OCI-LY1 (cell line): ENCODE measurements around the gene RAPGEF5.
A peak's percentile ranks its signal among the peaks of the same experiment; 100 is the strongest.

Experiments
- H2AFZ ChIP-seq: fragments of 200-600 bp; sonication (generic), shearing (Covaris generic); 2 replicates; pipeline ENCODE4 v1.6.0; 2014; ENCODE audit warnings: antibody characterized with exemption, mild to moderate bottlenecking, low read length
- H3F3A ChIP-seq: fragments of 200-600 bp; sonication (generic), shearing (Covaris generic); 2 replicates; pipeline ENCODE4 v1.6.0; 2014; ENCODE audit warnings: mild to moderate bottlenecking, antibody characterized with exemption, low read length, moderate library complexity; ENCODE audit not compliant: insufficient read depth
- H3K27ac ChIP-seq: fragments of 200-600 bp; sonication (generic); 2 replicates; pipeline ENCODE4 v1.5.1; 2014; ENCODE audit warnings: low read length, mixed run types, mild to moderate bottlenecking, low read depth; ENCODE audit not compliant: poor library complexity, severe bottlenecking
- H3K27me3 ChIP-seq: fragments of 200-600 bp; sonication (generic); 2 replicates; pipeline ENCODE4 v1.6.0; 2014; ENCODE audit warnings: antibody characterized with exemption, mild to moderate bottlenecking, low read length, moderate library complexity; ENCODE audit not compliant: insufficient read depth
- H3K36me3 ChIP-seq: fragments of 200-600 bp; sonication (generic); 2 replicates; pipeline ENCODE4 v1.6.1; 2014; ENCODE audit warnings: mild to moderate bottlenecking, antibody characterized with exemption, low read length, moderate library complexity, mixed read lengths; ENCODE audit not compliant: insufficient read depth
- H3K4me1 ChIP-seq: fragments of 200-600 bp; sonication (generic); 2 replicates; pipeline ENCODE4 v1.5.1; 2014; ENCODE audit warnings: mild to moderate bottlenecking, low read length, moderate library complexity; ENCODE audit not compliant: insufficient read depth, severe bottlenecking
- H3K4me2 ChIP-seq: fragments of 200-600 bp; sonication (generic), shearing (Covaris generic); 2 replicates; pipeline ENCODE4 v1.6.1; 2014; ENCODE audit warnings: low read length
- H3K4me3 ChIP-seq: fragments of 200-600 bp; sonication (generic); 2 replicates; pipeline ENCODE4 v1.5.1; 2014; ENCODE audit warnings: low read length, low read depth, mild to moderate bottlenecking, mixed read lengths; ENCODE audit not compliant: poor library complexity, severe bottlenecking
- H3K79me2 ChIP-seq: fragments of 200-600 bp; shearing (Covaris generic); 2 replicates; pipeline ENCODE4 v1.6.1; 2016; ENCODE audit warnings: mixed run types, low read length, mixed read lengths; ENCODE audit not compliant: insufficient read depth
- H3K9ac ChIP-seq: fragments of 200-600 bp; sonication (generic), shearing (Covaris generic); 2 replicates; pipeline ENCODE4 v1.6.1; 2014; ENCODE audit warnings: mild to moderate bottlenecking, low read length, mixed read lengths
- H3K9me2 ChIP-seq: fragments of 200-600 bp; sonication (generic), shearing (Covaris generic); 2 replicates; pipeline ENCODE4 v1.6.1; 2014; ENCODE audit warnings: low read depth, mild to moderate bottlenecking, low read length, mixed read lengths
- H3K9me3 ChIP-seq: fragments of 200-600 bp; shearing (Covaris generic); 2 replicates; pipeline ENCODE4 v1.6.1; 2014; ENCODE audit warnings: low read length, mixed read lengths
- H4K20me1 ChIP-seq: fragments of 200-600 bp; sonication (generic), shearing (Covaris generic); 2 replicates; pipeline ENCODE4 v1.6.0; 2016; ENCODE audit warnings: mild to moderate bottlenecking, low read length; ENCODE audit not compliant: insufficient read depth
- CTCF ChIP-seq: fragments of 200-600 bp; sonication (generic), shearing (Covaris generic); IDR thresholded peaks from 2 replicates; pipeline ENCODE4 v1.5.1; 2017; ENCODE audit warnings: mild to moderate bottlenecking, antibody characterized with exemption, low read length, moderate library complexity, mixed read lengths
- EZH2 ChIP-seq: fragments of 200-600 bp; sonication (generic), shearing (Covaris generic); IDR thresholded peaks from 2 replicates; pipeline ENCODE4 v1.8.0; 2017; ENCODE audit warnings: borderline replicate concordance, mixed run types, mild to moderate bottlenecking, antibody characterized with exemption, low read length, moderate library complexity, mixed read lengths

RAPGEF5 gene

DNA sequence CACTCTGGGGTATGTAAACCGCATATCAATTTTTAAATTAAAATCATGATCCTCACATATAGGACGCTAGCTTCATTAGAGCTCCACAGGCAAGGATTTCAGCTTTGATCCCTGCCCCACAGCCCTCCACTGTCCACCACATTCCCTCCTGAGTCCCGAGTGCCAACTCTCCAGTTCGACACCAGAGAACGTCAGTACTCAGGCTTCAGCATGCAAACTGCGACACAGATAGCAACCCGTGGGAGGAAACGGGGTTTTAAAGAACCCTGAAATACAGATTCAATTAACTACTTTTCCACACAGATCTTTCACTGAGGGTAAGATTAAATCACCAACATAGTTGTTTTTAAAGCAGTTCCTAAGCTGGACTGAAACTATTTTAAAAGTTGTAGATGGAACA is 26.1 kb downstream of the RAPGEF5 start:
- Histone ChIP-seq H2AFZ (no peak overlapping the region), H3K4me1 (peaks cover 91% of the 10 kb centered on the region), H4K20me1 (no peaks in the 10 kb centered on the region), H3K4me2 (0 out of 2 replicates have a peak overlapping the region, but pooled peaks have one; percentile 8), H3K27ac (no peak overlapping the region), H3K9me3 (no peaks in the 10 kb centered on the region), H3K9me2 (no peaks in the 10 kb centered on the region), H3F3A (no peaks in the 10 kb centered on the region), H3K9ac (no peak overlapping the region), H3K4me3 (no peak overlapping the region), H3K27me3 (no peaks in the 10 kb centered on the region), H3K79me2 (peaks cover 81% of the 10 kb centered on the region), H3K36me3 (peaks cover 4% of the 10 kb centered on the region; the same call in 1 of the 2 replicates)
- TF ChIP-seq CTCF, result no peak
- TF ChIP-seq EZH2, result no peak

- no peaks in the 10 kb centered on the region for H3K9me3 ChIP-seq
- peaks cover 83% of the 10 kb centered on the region for H3K79me2 ChIP-seq
- no peaks in the 10 kb centered on the region for H4K20me1 ChIP-seq
- H3F3A ChIP-seq, result no peaks in the 10 kb centered on the region
- H3K4me3 ChIP-seq, result no peak overlapping the region
- H3K9ac ChIP-seq, result no peak overlapping the region; the same call in 1 of the 2 replicates
- H3K9me2 ChIP-seq, result no peaks in the 10 kb centered on the region
- no peak overlapping the region for H2AFZ ChIP-seq
- H3K4me1 ChIP-seq, result peaks cover 89% of the 10 kb centered on the region
- peak overlapping the region; percentile 11; the same call in 1 of the 2 replicates for H3K4me2 ChIP-seq
- H3K27me3 ChIP-seq, result no peaks in the 10 kb centered on the region
- peak overlapping the region; percentile 6 for H3K27ac ChIP-seq
- peaks cover 5% of the 10 kb centered on the region; the same call in 1 of the 2 replicates for H3K36me3 ChIP-seq
- no peak for TF ChIP-seq CTCF
- TF ChIP-seq EZH2, result no peak
Observed at GRCh38 chr7:22329816-22330524, 27.0 kb downstream of the RAPGEF5 start.

DNA sequence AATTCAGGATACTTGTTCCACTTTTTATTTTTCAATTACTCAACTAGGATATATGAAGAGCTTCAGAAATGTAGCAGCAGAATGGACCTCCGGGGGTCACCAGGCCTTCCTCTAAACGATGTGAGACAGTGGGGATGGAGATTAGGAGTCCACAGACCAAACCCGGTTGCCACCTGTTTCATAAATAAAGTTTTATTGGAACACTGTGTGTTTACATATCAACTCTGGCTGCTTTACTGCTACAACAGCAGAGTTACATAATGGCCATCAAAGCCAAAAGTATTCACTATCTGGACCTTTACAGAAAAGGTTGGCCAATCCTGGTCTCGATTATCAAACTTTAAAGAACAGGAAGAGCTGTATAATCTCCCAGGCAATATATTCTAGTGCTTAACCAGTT is 30.8 kb downstream of the RAPGEF5 start:
- H3K27ac ChIP-seq, result no peak overlapping the region
- H4K20me1 ChIP-seq, result no peaks in the 10 kb centered on the region; the same call in 1 of the 2 replicates
- peaks cover 72% of the 10 kb centered on the region for H3K4me1 ChIP-seq

More for the DNA sequence above, 30.8 kb downstream of the RAPGEF5 start:
- Histone ChIP-seq H3K9ac (no peak overlapping the region), H3K4me2 (no peak overlapping the region), H3K27me3 (no peaks in the 10 kb centered on the region), H3K36me3 (peaks cover 5% of the 10 kb centered on the region; the same call in 1 of the 2 replicates), H3K4me3 (no peak overlapping the region), H3K79me2 (peaks cover 94% of the 10 kb centered on the region), H3F3A (no peaks in the 10 kb centered on the region), H2AFZ (no peak overlapping the region), H3K9me3 (no peaks in the 10 kb centered on the region), H3K9me2 (no peaks in the 10 kb centered on the region)
- TF ChIP-seq EZH2, result no peak
- TF ChIP-seq CTCF, result no peak
